Endothelial cell of umbilical vein (primary cell): ENCODE data around the gene HMGB3. TPM values are rescaled to one million over a fixed set of nuclear protein-coding genes. Genes with fewer than 3 reads are reported as not detected.

ENCODE experiments used
- BruUV-seq: library from RNA; stranded (reverse); fragments of 400-500 nt; replicated peaks from 2 replicates; lab custom pipeline; 2021; lab: Mats Ljungman, UMichigan
- CTCF ChIA-PET: fragments of 300-600, 350-600 bp; sonication (Branson Sonifier 250); formaldehyde crosslinking; loops from one replicate; lab custom pipeline; 2021; ENCODE audit warnings: antibody characterized with exemption, inconsistent platforms; lab: Charles Lee
- POLR2A ChIA-PET: fragments of 300-600, 350-600 bp; sonication (Branson Sonifier 250); formaldehyde crosslinking; loops from one replicate; lab custom pipeline; 2021; ENCODE audit warnings: antibody characterized with exemption, inconsistent platforms; lab: Charles Lee
- DNase-seq: peaks from one replicate; pipeline ENCODE4 v3.0.0-alpha.2; 2011; ENCODE audit warnings: low read depth, low spot score
- FAIRE-seq: peaks from 2 replicates; lab custom pipeline; 2011; peaks lifted over from hg19 to GRCh38; lab: Jason Lieb, UNC
- H2AFZ ChIP-seq: 2 replicates; pipeline ENCODE4 v1.6.0; 2012; ENCODE audit warnings: low read depth, low read length, control low read depth, inconsistent platforms
- H3K27ac ChIP-seq: 2 replicates; pipeline ENCODE4 v1.5.1; 2011; ENCODE audit warnings: low read depth, mild to moderate bottlenecking, control low read depth, low read length, moderate library complexity; ENCODE audit not compliant: insufficient read depth
- H3K27me3 ChIP-seq, 2 experiments: 2 replicates each; pipeline versions ENCODE4 v1.6.0 to v1.6.1; 2011; ENCODE audit warnings: low read length in 2 of 2, mixed read lengths in 1 of 2; ENCODE audit not compliant: control insufficient read depth in 2 of 2, insufficient read depth in 2 of 2
- H3K36me3 ChIP-seq, 2 experiments: 2 replicates in 1 of 2; 3 replicates in 1 of 2; pipeline ENCODE4 v1.5.1; 2011; ENCODE audit warnings: low read length in 2 of 2, mild to moderate bottlenecking in 1 of 2, moderate library complexity in 1 of 2; ENCODE audit not compliant: control insufficient read depth in 2 of 2, insufficient read depth in 2 of 2; ENCODE audit errors: extremely low read depth in 1 of 2
- H3K4me1 ChIP-seq: 3 replicates; pipeline ENCODE4 v1.5.1; 2011; ENCODE audit warnings: mild to moderate bottlenecking, low read length; ENCODE audit not compliant: control insufficient read depth, insufficient read depth; ENCODE audit errors: extremely low read depth
- H3K4me2 ChIP-seq: 2 replicates; pipeline ENCODE4 v1.6.1; 2011; ENCODE audit warnings: low read length, control low read depth, mixed read lengths; ENCODE audit not compliant: insufficient read depth
- H3K4me3 ChIP-seq, 3 experiments: fragments of 200-600 bp in 1 of 3; sonication (generic), shearing (Covaris generic) in 1 of 3; replicated peaks in 1 of 3; 2 replicates each; pipeline ENCODE4 v1.5.1; 2011 to 2016; ENCODE audit warnings: control low read depth in 3 of 3, low read length in 3 of 3, mild to moderate bottlenecking in 2 of 3, inconsistent platforms in 1 of 3, low read depth in 1 of 3, moderate library complexity in 1 of 3; ENCODE audit not compliant: insufficient read depth in 1 of 3
- H3K79me2 ChIP-seq: 2 replicates; pipeline ENCODE4 v1.6.0; 2012; ENCODE audit warnings: low read length, inconsistent platforms; ENCODE audit not compliant: control insufficient read depth, insufficient read depth
- H3K9ac ChIP-seq: replicated peaks from 2 replicates; pipeline ENCODE3; 2011; ENCODE audit warnings: low read length, control low read depth; ENCODE audit not compliant: insufficient read depth; ENCODE audit errors: extremely low read depth
- H3K9me1 ChIP-seq: replicated peaks from 3 replicates; pipeline ENCODE4 v1.6.0; 2011; ENCODE audit warnings: mild to moderate bottlenecking, low read length; ENCODE audit not compliant: control insufficient read depth, insufficient read depth; ENCODE audit errors: extremely low read depth
- H3K9me3 ChIP-seq: replicated peaks from 2 replicates; pipeline ENCODE4 v1.5.1; 2012; ENCODE audit warnings: low read length, inconsistent platforms; ENCODE audit not compliant: control insufficient read depth, insufficient read depth
- H4K20me1 ChIP-seq: replicated peaks from 2 replicates; pipeline ENCODE3; 2011; ENCODE audit warnings: mild to moderate bottlenecking, low read length; ENCODE audit not compliant: control insufficient read depth, insufficient read depth; ENCODE audit errors: extremely low read depth
- EZH2 ChIP-seq: IDR thresholded peaks from 2 replicates; pipeline ENCODE4 v1.6.1; 2012; ENCODE audit warnings: borderline replicate concordance, low read depth, mild to moderate bottlenecking, moderate library complexity, low read length, inconsistent platforms; ENCODE audit not compliant: severe bottlenecking
- FOS ChIP-seq: IDR thresholded peaks from 2 replicates; pipeline ENCODE4 v1.6.1; 2011; ENCODE audit warnings: mild to moderate bottlenecking, low read length, moderate library complexity, borderline replicate concordance; ENCODE audit not compliant: insufficient read depth
- GATA2 ChIP-seq: IDR thresholded peaks from 2 replicates; pipeline ENCODE4 v1.7.0; 2011; ENCODE audit warnings: low read depth, mild to moderate bottlenecking, moderate library complexity, mixed read lengths, low read length; ENCODE audit not compliant: insufficient read length, insufficient read depth
- JUN ChIP-seq: IDR thresholded peaks from 2 replicates; pipeline ENCODE4 v1.6.1; 2011; ENCODE audit warnings: borderline replicate concordance, low read depth; ENCODE audit not compliant: insufficient read length, insufficient read depth
- MYC ChIP-seq: IDR thresholded peaks from one replicate; pipeline ENCODE4 v1.6.1; 2011; ENCODE audit warnings: mild to moderate bottlenecking, low read depth, low read length
- POLR2A ChIP-seq: IDR thresholded peaks from 2 replicates; pipeline ENCODE4 v1.6.1; 2012; ENCODE audit warnings: low read depth, mild to moderate bottlenecking, control low read depth, low read length
- POLR2AphosphoS5 ChIP-seq: IDR thresholded peaks from 2 replicates; pipeline ENCODE4 v1.6.1; 2012; ENCODE audit warnings: low read depth, mild to moderate bottlenecking, control low read depth, low read length, moderate library complexity; ENCODE audit not compliant: insufficient read depth
- dilution Hi-C: fragments of 300-500 bp; cut with MboI; formaldehyde crosslinking; loops from one replicate; pipeline ENCODE4 v1.15.0; 2019; ENCODE audit warnings: low sequenced_read_pairs; ENCODE audit not compliant: extremely low pct_ligation_motif_present
- intact Hi-C: fragments of 100-400 bp; cut with micrococcal nuclease; formaldehyde crosslinking; loops from one replicate; pipeline ENCODE4 v1.10.0; 2022
- polyA plus RNA-seq, 4 experiments: library from polyadenylated mRNA; depleted of rRNA in 3 of 4; stranded (reverse) in 3 of 4; unstranded in 1 of 4; fragments of >200 nt; gene quantifications; 2 replicates each; pipeline versions ENCODE4 v1.2.1 to v1.2.3, GENCODE V29; 2011 to 2012; ENCODE audit warnings: missing spikeins in 1 of 4
- total RNA-seq: library from RNA; stranded (reverse); gene quantifications from 2 replicates; pipeline ENCODE4 v1.2.3, GENCODE V29; 2021
- TF ChIP-seq, protein P1 (sequence below): IDR thresholded peaks from 2 replicates; pipeline ENCODE4 v1.6.1; 2011; ENCODE audit not compliant: insufficient read depth, insufficient read length
- TF ChIP-seq, protein P2 (sequence below), 2 donors: IDR thresholded peaks; 1 replicate in 1 of 2; 2 replicates in 1 of 2; pipeline ENCODE4 v1.5.1; 2011; ENCODE audit warnings: low read length in 2 of 2, mild to moderate bottlenecking in 2 of 2, moderate library complexity in 2 of 2, control low read depth in 1 of 2, inconsistent platforms in 1 of 2, low read depth in 1 of 2; ENCODE audit not compliant: insufficient read depth in 1 of 2; ENCODE audit errors: extremely low read depth in 1 of 2

Gene HMGB3
- total and polyA plus RNA-seq, 2 donors (not counting 3 experiments of a cell fraction or from before 2014, with no cell fraction given), result 13.7 to 124 TPM

DNA sequence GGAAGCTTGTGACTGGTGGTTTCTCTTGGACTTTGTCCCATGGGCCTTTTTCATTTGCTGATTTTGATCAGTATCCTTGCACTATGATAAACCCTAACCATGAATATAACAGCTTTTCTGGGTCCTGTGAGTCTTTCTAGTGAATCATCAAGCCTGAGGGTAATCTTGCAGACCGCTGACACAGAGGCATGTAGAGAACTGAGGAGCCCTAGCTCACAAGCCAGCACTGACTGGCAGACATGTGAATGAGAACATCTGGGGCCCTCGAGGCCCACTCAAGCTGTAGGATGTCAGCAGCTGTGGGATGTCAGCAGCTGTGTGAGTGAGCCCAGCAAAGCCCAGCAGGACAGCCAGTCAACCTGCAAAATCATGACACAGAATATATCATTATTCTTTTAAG is 36.7 kb downstream of the HMGB3 start:
- Histone ChIP-seq H3K4me3 (no peak overlapping the region), H3K79me2 (no peaks in the 10 kb centered on the region), H3K4me2 (no peak overlapping the region), H3K27me3 (no peaks in the 10 kb centered on the region), H3K27ac (no peak overlapping the region), H4K20me1 (no peaks in the 10 kb centered on the region), H3K9me3 (no peaks in the 10 kb centered on the region), H3K4me1 (no peaks in the 10 kb centered on the region), H2AFZ (no peak overlapping the region), H3K9ac (no peak overlapping the region), H3K9me1 (no peaks in the 10 kb centered on the region), H3K36me3 (no peaks in the 10 kb centered on the region)
- TF ChIP-seq GATA2 (no peak), POLR2AphosphoS5 (no peak), FOS (no peak), POLR2A (no peak), JUN (no peak), MYC (no peak), EZH2 (no peak)
- TF ChIP-seq, protein P1, sequence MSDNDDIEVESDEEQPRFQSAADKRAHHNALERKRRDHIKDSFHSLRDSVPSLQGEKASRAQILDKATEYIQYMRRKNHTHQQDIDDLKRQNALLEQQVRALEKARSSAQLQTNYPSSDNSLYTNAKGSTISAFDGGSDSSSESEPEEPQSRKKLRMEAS, result no peak
- TF ChIP-seq, protein P2, sequence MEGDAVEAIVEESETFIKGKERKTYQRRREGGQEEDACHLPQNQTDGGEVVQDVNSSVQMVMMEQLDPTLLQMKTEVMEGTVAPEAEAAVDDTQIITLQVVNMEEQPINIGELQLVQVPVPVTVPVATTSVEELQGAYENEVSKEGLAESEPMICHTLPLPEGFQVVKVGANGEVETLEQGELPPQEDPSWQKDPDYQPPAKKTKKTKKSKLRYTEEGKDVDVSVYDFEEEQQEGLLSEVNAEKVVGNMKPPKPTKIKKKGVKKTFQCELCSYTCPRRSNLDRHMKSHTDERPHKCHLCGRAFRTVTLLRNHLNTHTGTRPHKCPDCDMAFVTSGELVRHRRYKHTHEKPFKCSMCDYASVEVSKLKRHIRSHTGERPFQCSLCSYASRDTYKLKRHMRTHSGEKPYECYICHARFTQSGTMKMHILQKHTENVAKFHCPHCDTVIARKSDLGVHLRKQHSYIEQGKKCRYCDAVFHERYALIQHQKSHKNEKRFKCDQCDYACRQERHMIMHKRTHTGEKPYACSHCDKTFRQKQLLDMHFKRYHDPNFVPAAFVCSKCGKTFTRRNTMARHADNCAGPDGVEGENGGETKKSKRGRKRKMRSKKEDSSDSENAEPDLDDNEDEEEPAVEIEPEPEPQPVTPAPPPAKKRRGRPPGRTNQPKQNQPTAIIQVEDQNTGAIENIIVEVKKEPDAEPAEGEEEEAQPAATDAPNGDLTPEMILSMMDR (IDR thresholded peaks at IDR 0.05; ENCODE audit: extremely low read depth in 1 of 2, insufficient read depth in 1 of 2, low read depth in 1 of 2, low read length in 2 of 2), result no peak
- FAIRE-seq (no peak), DNase-seq (no peak)
- ChIA-PET CTCF (interaction anchor here (1.0 kb wide), 1 partner anchor 248 kb away, joined by 3 read pairs; no protein-coding TSS in a partner anchor), POLR2A (no interaction called here)
- dilution Hi-C loops (no loop called here), intact Hi-C loops (no loop called here)
- no TSS peak for BruUV-seq
